ENCODE results near the gene FAM83G.
"Not testable (repeated sequence)": the region's sequence is repeated elsewhere in the genome, so short reads cannot be mapped to it uniquely, and the experiment has no call there.

FAM83G gene

GRCh38 chr17:19038007-19038406 lies 33.4 kb upstream of the FAM83G start:
- H3K36me3 ChIP-seq (ENCODE audit: control insufficient read depth in 5 of 5, insufficient read depth in 5 of 5, low read length in 5 of 5); H3K9ac ChIP-seq (ENCODE audit: low read length in 5 of 5); H3K27me3 ChIP-seq (ENCODE audit: control insufficient read depth in 5 of 5, insufficient read depth in 4 of 5, low read length in 5 of 5); H3K27ac ChIP-seq (ENCODE audit: low read depth, low read length); H3K4me3 ChIP-seq (ENCODE audit: low read depth in 1 of 5, low read length in 5 of 5); H3K4me1 ChIP-seq (ENCODE audit: control insufficient read depth in 5 of 5, insufficient read depth in 5 of 5, low read length in 5 of 5); H3K9me3 ChIP-seq (ENCODE audit: control insufficient read depth in 5 of 5, low read length in 5 of 5): not testable (repeated sequence)

DNA sequence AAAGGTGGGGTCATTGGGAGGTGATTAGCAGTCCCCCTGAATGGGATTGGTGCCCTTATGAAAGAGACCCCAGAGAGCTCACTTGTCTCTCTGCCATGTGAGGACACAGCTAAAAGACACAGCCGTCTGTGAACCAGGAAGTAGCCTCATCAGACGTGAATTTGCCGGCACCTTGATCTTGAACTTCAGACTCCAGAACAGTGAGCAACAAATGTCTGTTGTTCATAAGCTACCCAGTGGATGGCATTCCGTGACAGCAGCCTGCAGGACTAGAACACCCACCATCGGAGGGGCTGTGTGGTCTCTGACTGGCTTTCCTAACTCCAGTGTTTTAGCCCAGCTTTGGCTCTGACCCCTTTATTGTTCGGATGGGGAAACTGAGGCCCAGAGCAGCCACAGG lies 33.0 kb upstream of the FAM83G start:
- H3K27ac ChIP-seq (ENCODE audit: low read depth, low read length), result not testable (repeated sequence)

DNA sequence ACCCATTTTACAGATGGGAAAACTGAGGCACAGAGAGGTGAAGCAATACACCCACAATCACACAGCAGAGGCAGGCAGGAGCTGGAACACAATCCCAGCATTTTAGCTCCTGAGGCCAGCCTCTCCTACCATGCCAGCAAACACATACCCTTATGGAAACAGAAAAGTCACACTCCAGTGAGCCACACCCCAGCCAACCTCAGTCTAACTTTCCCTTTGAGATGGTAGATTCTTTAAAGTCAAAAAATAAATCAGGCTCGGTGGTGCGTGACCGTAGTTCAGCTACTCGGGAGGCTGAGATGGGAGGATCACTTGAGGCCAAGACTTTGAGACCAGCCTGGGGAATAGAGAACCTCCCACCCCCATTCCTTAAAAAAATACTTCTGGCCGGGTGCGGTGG lies 31.6 kb upstream of the FAM83G start:
- not testable (repeated sequence) for H3K4me3 ChIP-seq (ENCODE audit: low read depth in 1 of 5, low read length in 5 of 5); H3K27me3 ChIP-seq (ENCODE audit: control insufficient read depth in 5 of 5, insufficient read depth in 4 of 5, low read length in 5 of 5); H3K9ac ChIP-seq (ENCODE audit: low read length in 5 of 5); H3K27ac ChIP-seq (ENCODE audit: low read depth, low read length); H3K9me3 ChIP-seq (ENCODE audit: control insufficient read depth in 5 of 5, low read length in 5 of 5); H3K36me3 ChIP-seq (ENCODE audit: control insufficient read depth in 5 of 5, insufficient read depth in 5 of 5, low read length in 5 of 5); H3K4me1 ChIP-seq (ENCODE audit: control insufficient read depth in 5 of 5, insufficient read depth in 5 of 5, low read length in 5 of 5)

More for the DNA sequence above, 33.0 kb upstream of the FAM83G start:
- not testable (repeated sequence) for H3K4me3 ChIP-seq (ENCODE audit: low read depth in 1 of 5, low read length in 5 of 5); H3K36me3 ChIP-seq (ENCODE audit: control insufficient read depth in 5 of 5, insufficient read depth in 5 of 5, low read length in 5 of 5); H3K4me1 ChIP-seq (ENCODE audit: control insufficient read depth in 5 of 5, insufficient read depth in 5 of 5, low read length in 5 of 5); H3K27me3 ChIP-seq (ENCODE audit: control insufficient read depth in 5 of 5, insufficient read depth in 4 of 5, low read length in 5 of 5); H3K9ac ChIP-seq (ENCODE audit: low read length in 5 of 5); H3K9me3 ChIP-seq (ENCODE audit: control insufficient read depth in 5 of 5, low read length in 5 of 5)

- not testable (repeated sequence) for H3K27ac ChIP-seq (ENCODE audit: low read depth, low read length); H3K4me1 ChIP-seq (ENCODE audit: control insufficient read depth in 5 of 5, insufficient read depth in 5 of 5, low read length in 5 of 5); H3K9me3 ChIP-seq (ENCODE audit: control insufficient read depth in 5 of 5, low read length in 5 of 5); H3K4me3 ChIP-seq (ENCODE audit: low read depth in 1 of 5, low read length in 5 of 5); H3K27me3 ChIP-seq (ENCODE audit: control insufficient read depth in 5 of 5, insufficient read depth in 4 of 5, low read length in 5 of 5); H3K36me3 ChIP-seq (ENCODE audit: control insufficient read depth in 5 of 5, insufficient read depth in 5 of 5, low read length in 5 of 5); H3K9ac ChIP-seq (ENCODE audit: low read length in 5 of 5)
Measured at GRCh38 chr17:19032377-19032988, 27.9 kb upstream of the FAM83G start.

DNA sequence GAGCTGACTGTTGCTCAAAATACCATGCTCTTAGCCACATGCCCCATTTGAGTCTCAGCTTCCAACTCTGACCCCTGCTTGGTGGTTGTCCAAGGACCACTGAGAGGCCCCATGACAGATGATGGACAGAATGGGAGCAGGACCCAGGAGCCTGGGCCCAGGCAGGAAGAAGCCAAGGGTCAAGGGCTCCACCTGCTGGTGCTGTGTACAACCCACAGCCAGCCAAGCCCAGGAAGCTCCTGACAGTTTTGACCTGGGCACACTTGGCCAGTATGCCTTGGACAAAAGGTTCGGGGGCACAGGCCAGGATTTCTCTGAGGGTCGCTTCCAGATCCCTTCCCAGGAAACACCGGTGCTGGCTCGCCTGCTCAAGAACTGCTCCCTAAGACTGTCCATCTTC lies 27.2 kb upstream of the FAM83G start:
- H3K27ac ChIP-seq (ENCODE audit: low read depth, low read length), result not testable (repeated sequence)

DNA sequence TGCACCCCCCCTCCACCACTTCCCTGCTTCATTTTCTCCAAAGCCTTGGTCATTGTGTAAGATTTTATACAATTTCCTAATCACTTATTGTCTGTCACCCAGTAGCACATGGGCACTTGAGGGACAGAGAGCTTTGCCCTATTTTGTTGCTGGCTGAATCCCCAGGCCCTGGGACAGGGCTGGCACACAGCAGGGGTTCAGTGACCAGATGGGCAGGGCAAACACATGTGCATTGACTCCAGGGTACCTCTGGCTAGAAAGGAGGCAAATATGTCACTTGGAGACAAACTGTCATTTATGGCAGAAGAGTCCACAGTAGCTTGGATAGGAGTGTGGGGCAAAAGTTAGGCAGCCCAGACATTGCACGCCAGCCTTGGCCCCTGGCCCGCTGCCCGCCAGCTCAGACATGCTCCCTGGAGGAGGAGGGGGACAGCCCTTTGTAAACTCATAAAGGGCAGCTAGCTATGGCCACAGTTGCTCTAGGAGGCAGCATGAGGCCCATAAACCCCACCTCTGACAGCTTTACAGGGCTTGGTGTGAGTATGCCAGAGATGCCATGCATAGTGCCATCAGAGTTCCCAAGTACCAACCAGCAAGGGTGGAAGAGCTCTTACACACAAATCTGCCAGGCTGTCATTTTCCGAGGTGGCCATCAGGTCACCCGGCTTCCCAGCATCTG lies 26.3 kb upstream of the FAM83G start:
- H3K27me3 ChIP-seq (ENCODE audit: control insufficient read depth in 5 of 5, insufficient read depth in 4 of 5, low read length in 5 of 5); H3K9me3 ChIP-seq (ENCODE audit: control insufficient read depth in 5 of 5, low read length in 5 of 5); H3K9ac ChIP-seq (ENCODE audit: low read length in 5 of 5); H3K4me3 ChIP-seq (ENCODE audit: low read depth in 1 of 5, low read length in 5 of 5); H3K27ac ChIP-seq (ENCODE audit: low read depth, low read length); H3K4me1 ChIP-seq (ENCODE audit: control insufficient read depth in 5 of 5, insufficient read depth in 5 of 5, low read length in 5 of 5); H3K36me3 ChIP-seq (ENCODE audit: control insufficient read depth in 5 of 5, insufficient read depth in 5 of 5, low read length in 5 of 5): not testable (repeated sequence)

More for the DNA sequence above, 27.2 kb upstream of the FAM83G start:
- not testable (repeated sequence) for H3K4me1 ChIP-seq (ENCODE audit: control insufficient read depth in 5 of 5, insufficient read depth in 5 of 5, low read length in 5 of 5); H3K4me3 ChIP-seq (ENCODE audit: low read depth in 1 of 5, low read length in 5 of 5); H3K27me3 ChIP-seq (ENCODE audit: control insufficient read depth in 5 of 5, insufficient read depth in 4 of 5, low read length in 5 of 5); H3K9ac ChIP-seq (ENCODE audit: low read length in 5 of 5); H3K9me3 ChIP-seq (ENCODE audit: control insufficient read depth in 5 of 5, low read length in 5 of 5); H3K36me3 ChIP-seq (ENCODE audit: control insufficient read depth in 5 of 5, insufficient read depth in 5 of 5, low read length in 5 of 5)

- not testable (repeated sequence) for H3K27me3 ChIP-seq (ENCODE audit: control insufficient read depth in 5 of 5, insufficient read depth in 4 of 5, low read length in 5 of 5); H3K4me1 ChIP-seq (ENCODE audit: control insufficient read depth in 5 of 5, insufficient read depth in 5 of 5, low read length in 5 of 5); H3K4me3 ChIP-seq (ENCODE audit: low read depth in 1 of 5, low read length in 5 of 5); H3K9me3 ChIP-seq (ENCODE audit: control insufficient read depth in 5 of 5, low read length in 5 of 5); H3K36me3 ChIP-seq (ENCODE audit: control insufficient read depth in 5 of 5, insufficient read depth in 5 of 5, low read length in 5 of 5); H3K27ac ChIP-seq (ENCODE audit: low read depth, low read length); H3K9ac ChIP-seq (ENCODE audit: low read length in 5 of 5)
Measured at GRCh38 chr17:19029740-19030139, 25.2 kb upstream of the FAM83G start.

DNA sequence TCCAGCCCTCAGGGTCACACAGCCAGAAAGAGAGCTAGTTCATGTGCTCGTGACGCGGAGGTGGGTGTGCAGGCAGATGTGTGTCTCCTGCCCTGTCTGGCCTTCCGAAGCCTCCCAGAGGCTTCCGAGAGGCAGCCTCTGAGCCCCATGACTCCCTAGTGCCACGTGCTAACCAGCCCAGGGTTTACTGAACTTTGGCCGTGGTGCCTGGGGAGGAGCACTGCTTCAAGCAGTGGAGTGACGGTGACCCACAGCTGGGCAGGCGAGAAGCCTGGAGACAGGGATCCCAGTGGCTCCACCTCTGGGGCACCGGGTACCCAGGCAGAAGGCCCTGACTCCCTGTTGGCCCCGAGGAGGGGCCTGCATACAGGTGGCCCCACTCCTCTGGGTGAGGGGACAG lies 24.1 kb upstream of the FAM83G start:
- not testable (repeated sequence) for H3K27me3 ChIP-seq (ENCODE audit: control insufficient read depth in 5 of 5, insufficient read depth in 4 of 5, low read length in 5 of 5); H3K9me3 ChIP-seq (ENCODE audit: control insufficient read depth in 5 of 5, low read length in 5 of 5); H3K9ac ChIP-seq (ENCODE audit: low read length in 5 of 5); H3K4me1 ChIP-seq (ENCODE audit: control insufficient read depth in 5 of 5, insufficient read depth in 5 of 5, low read length in 5 of 5); H3K27ac ChIP-seq (ENCODE audit: low read depth, low read length); H3K36me3 ChIP-seq (ENCODE audit: control insufficient read depth in 5 of 5, insufficient read depth in 5 of 5, low read length in 5 of 5); H3K4me3 ChIP-seq (ENCODE audit: low read depth in 1 of 5, low read length in 5 of 5)

DNA sequence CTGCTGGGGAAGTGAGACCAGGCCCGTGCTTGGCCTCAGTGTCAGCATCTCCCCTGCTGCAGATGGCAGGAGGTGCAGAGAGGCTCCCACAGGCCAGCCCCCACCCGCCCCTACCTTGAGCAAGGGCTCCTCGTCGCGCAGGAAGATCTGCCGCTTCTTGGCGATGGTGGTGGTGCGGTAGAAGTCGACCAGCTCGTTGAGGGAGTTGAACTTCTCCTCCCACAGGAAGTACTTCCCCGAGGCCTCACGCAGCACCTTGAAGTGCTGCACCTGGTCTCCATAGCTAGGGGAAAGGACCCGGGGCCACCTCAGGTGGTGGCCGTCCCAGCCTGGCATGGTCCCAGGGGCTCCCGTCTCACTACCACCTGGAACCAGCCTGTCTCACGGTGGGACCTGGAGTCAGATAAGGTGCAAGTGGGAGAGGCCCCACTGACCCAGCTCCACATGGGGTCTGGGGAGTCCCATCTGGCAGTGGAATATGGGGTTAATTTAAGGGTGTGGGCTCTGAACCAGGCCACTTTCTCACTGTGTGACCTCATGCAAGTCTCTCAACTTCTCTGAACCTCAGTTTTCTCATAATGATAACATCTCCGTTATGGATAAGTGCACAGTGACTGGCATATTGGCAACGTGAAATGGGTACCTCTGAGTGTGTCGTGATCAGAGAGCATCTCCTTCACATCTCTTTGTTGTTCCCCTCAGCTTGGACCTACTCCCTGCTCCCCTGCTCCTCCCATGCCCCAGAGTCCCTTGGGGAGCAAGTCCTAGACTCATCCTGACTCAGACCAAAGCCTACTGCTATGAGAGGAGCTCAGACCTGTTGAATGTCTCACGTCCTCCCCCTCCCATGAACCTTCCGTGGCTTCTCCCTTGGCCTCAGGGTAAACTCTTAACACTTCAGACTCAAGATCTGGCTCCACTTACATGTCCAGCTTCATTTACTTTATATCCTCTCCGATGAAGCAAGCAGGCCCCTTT lies 19.8 kb upstream of the FAM83G start:
- H3K9me3 ChIP-seq (ENCODE audit: control insufficient read depth in 5 of 5, low read length in 5 of 5), result no peaks in the 10 kb centered on the region
- no peaks in the 10 kb centered on the region for H3K4me1 ChIP-seq (ENCODE audit: control insufficient read depth in 5 of 5, insufficient read depth in 5 of 5, low read length in 5 of 5)
- H3K4me3 ChIP-seq (ENCODE audit: low read depth in 1 of 5, low read length in 5 of 5), result no peak overlapping the region
- peaks cover 0 to 9% (median 0%) of the 10 kb centered on the region in 5 donors for H3K36me3 ChIP-seq (ENCODE audit: control insufficient read depth in 5 of 5, insufficient read depth in 5 of 5, low read length in 5 of 5)
- no peak overlapping the region for H3K27ac ChIP-seq (ENCODE audit: low read depth, low read length)
- no peaks in the 10 kb centered on the region for H3K27me3 ChIP-seq (ENCODE audit: control insufficient read depth in 5 of 5, insufficient read depth in 4 of 5, low read length in 5 of 5)
- H3K9ac ChIP-seq (ENCODE audit: low read length in 5 of 5), result no peak overlapping the region
